Stimulated activated CD4-positive, alpha-beta T cell treated with anti-CD3 and anti-CD28 coated beads, TNF-alpha, amount 100 ng/mL, for 24 hours (primary cell): ENCODE measurements around the gene CD101.
A peak's percentile ranks its signal among the peaks of the same experiment; 100 is the strongest.

ENCODE experiments used
- DNase-seq, 3 experiments: peaks; one replicate each; pipeline ENCODE4 v3.0.0-alpha.2; 2020; ENCODE audit warnings: low read depth in 3 of 3

The CD101 gene

GRCh38 chr1:117013309-117013858 lies 11.8 kb downstream of the CD101 start:
- no peak for DNase-seq

- DNase-seq = peak in 1 of 3 experiments; percentile 13
Observed at GRCh38 chr1:117014209-117014608, 12.6 kb downstream of the CD101 start.

GRCh38 chr1:117015724-117016123 lies 14.2 kb downstream of the CD101 start:
- DNase-seq = no peak

GRCh38 chr1:117017062-117017461 lies 15.5 kb downstream of the CD101 start:
- no peak for DNase-seq

GRCh38 chr1:117017648-117018047 lies 16.1 kb downstream of the CD101 start:
- DNase-seq = no peak

GRCh38 chr1:117020526-117021156 lies 19.1 kb downstream of the CD101 start:
- DNase-seq = no peak

GRCh38 chr1:117022114-117022513 lies 20.6 kb downstream of the CD101 start:
- no peak for DNase-seq

GRCh38 chr1:117025568-117025967 lies 24.0 kb downstream of the CD101 start:
- DNase-seq = no peak

- DNase-seq = no peak
Observed at GRCh38 chr1:117026361-117026760, 24.8 kb downstream of the CD101 start.

GRCh38 chr1:117029685-117030084 lies 28.1 kb downstream of the CD101 start:
- DNase-seq = no peak

GRCh38 chr1:117030271-117030877 lies 28.8 kb downstream of the CD101 start:
- DNase-seq = no peak

- no peak for DNase-seq
Observed at GRCh38 chr1:117032266-117032665, 30.7 kb downstream of the CD101 start.

- no peak for DNase-seq
Observed at GRCh38 chr1:117032681-117033539, 31.4 kb downstream of the CD101 start.

- no peak for DNase-seq
Observed at GRCh38 chr1:117033772-117034171, 32.2 kb downstream of the CD101 start.

- no peak for DNase-seq
Observed at GRCh38 chr1:117034791-117035290, 33.3 kb downstream of the CD101 start.

- no peak for DNase-seq
Observed at GRCh38 chr1:117036018-117036461, 34.5 kb downstream of the CD101 start.

- no peak for DNase-seq
Observed at GRCh38 chr1:117037802-117038201, 36.2 kb downstream of the CD101 start.

- DNase-seq = no peak
Observed at GRCh38 chr1:117038236-117038635, 36.7 kb downstream of the CD101 start.

GRCh38 chr1:117044217-117044616 lies 42.7 kb downstream of the CD101 start:
- DNase-seq = no peak

GRCh38 chr1:117045644-117046043 lies 44.1 kb downstream of the CD101 start:
- no peak for DNase-seq

GRCh38 chr1:117046781-117047180 lies 45.2 kb downstream of the CD101 start:
- no peak for DNase-seq

GRCh38 chr1:117047271-117047670 lies 45.7 kb downstream of the CD101 start:
- no peak for DNase-seq
